GM19395 (cell line): ENCODE measurements around the gene SMARCD3.

Experiments used
- ATAC-seq: cut with Tn5 transposase; IDR thresholded peaks from one replicate; pipeline ENCODE4 v1.9.1; 2021; ENCODE audit warnings: mild to moderate bottlenecking, moderate library complexity; ENCODE audit not compliant: unreplicated experiment

The SMARCD3 gene

GRCh38 chr7:151249034-151249731, 689 bp upstream of the SMARCD3 start:
- no peak for ATAC-seq

- no peak for ATAC-seq
These were observed 716 bp downstream of the SMARCD3 start for GRCh38 chr7:151247611-151248345.

GRCh38 chr7:151246851-151247580, 1.5 kb downstream of the SMARCD3 start:
- ATAC-seq, result no peak

- ATAC-seq, result no peak
These were observed 2.2 kb downstream of the SMARCD3 start for GRCh38 chr7:151246102-151246850.

- no peak for ATAC-seq
These were observed 3.0 kb downstream of the SMARCD3 start for GRCh38 chr7:151245360-151246101.

GRCh38 chr7:151244841-151245346, 3.6 kb downstream of the SMARCD3 start:
- ATAC-seq, result no peak

GRCh38 chr7:151244196-151244840, 4.2 kb downstream of the SMARCD3 start:
- ATAC-seq, result no peak

GRCh38 chr7:151243408-151244195, 4.9 kb downstream of the SMARCD3 start:
- ATAC-seq, result no peak

- no peak for ATAC-seq
These were observed 5.5 kb downstream of the SMARCD3 start for GRCh38 chr7:151243045-151243349.

- ATAC-seq, result no peak
These were observed 6.1 kb downstream of the SMARCD3 start for GRCh38 chr7:151242159-151243044.

- no peak for ATAC-seq
These were observed 6.8 kb downstream of the SMARCD3 start for GRCh38 chr7:151241755-151242096.

- no peak for ATAC-seq
These were observed 7.3 kb downstream of the SMARCD3 start for GRCh38 chr7:151240942-151241754.

GRCh38 chr7:151240536-151240935, 8.0 kb downstream of the SMARCD3 start:
- ATAC-seq, result no peak

GRCh38 chr7:151239837-151240459, 8.5 kb downstream of the SMARCD3 start:
- no peak for ATAC-seq

- ATAC-seq, result no peak
These were observed 9.3 kb downstream of the SMARCD3 start for GRCh38 chr7:151238924-151239836.
